COLO829 (cell line): ENCODE data around the gene TRIM46.
"Not testable (repeated sequence)": the region's sequence is repeated elsewhere in the genome, so short reads cannot be mapped to it uniquely, and the experiment has no call there.

Source experiments
- DNase-seq: peaks from one replicate; pipeline ENCODE4 v3.0.0; 2012; ENCODE audit warnings: low spot score

Gene TRIM46

DNA sequence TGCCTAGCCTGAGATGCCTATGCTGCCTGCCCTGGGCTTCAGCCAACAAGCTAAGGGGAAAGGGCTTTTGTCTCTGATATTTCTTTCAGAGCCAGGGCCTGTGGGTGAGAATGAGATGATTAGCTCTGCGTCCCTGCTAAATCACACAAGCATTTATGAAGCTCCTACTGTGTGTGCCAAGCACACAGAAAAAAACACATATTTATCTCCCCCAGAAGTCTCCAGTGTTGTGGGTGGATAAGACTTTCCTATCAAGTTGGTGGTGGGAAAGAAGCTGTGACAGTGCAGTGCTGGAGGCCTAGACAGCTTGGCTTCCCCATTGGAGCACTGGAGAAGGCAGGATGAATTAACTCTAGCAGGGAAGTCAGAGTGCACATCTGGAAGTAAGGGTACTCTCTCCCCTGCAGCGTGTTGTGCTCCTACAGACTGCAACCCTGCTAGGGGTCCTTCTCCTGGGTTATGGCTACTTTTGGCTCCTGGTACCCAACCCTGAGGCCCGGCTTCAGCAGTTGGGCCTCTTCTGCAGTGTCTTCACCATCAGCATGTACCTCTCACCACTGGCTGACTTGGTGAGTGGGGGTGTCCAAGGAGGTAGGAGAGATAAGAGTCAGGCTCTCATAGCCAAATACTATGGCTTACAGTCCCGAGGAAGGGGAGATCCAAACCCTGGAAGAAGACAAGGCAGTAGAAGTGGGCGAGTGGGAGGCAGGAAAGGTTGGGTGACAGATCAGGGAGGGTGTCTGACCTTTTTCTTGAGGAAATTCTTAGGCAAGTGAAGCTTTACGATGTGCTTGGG lies 36.3 kb upstream of the TRIM46 start:
- DNase-seq = no peak

DNA sequence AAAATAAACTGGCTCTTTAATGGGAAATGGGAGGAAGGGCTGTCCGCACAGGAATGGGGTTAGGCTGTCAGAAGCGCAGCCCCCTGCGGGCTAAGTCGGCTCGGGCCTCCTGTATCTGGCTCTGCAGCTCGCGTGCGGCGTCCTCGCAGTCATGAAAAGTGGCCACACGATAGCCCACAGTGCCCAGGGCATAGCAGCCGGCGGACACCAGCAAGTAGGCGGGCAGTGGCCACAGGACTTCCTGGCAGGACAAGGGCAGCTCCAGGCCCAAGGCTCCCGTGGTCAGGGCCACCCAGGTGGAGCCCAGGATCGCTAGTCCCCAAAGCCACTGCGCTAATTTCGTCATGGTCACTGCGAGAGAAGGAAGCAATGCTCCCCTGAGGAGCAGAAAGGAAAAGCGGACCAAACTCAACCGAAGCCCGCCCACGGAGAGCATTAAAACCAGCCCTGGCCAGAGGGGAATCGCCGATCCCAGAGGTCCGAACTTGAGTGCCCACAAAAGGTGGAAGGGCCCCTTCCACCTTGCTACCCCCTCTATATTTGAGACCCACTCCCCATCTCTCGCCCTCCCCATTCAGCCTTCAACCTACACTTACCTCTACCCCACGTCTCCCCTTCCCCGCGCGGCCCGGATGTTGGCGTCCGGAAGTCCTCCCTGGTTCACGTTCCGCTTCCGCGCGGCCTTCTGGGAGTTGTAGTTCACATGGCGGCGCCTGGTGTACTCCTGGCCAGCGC lies 33.6 kb upstream of the TRIM46 start, which contains the start of gene DPM3:
Gene DPM3 (minus strand): TSS at position 637 of the 735 bp plus-strand sequence. CDS start 291 bp downstream, at position 346.
- peak; percentile 76 for DNase-seq

DNA sequence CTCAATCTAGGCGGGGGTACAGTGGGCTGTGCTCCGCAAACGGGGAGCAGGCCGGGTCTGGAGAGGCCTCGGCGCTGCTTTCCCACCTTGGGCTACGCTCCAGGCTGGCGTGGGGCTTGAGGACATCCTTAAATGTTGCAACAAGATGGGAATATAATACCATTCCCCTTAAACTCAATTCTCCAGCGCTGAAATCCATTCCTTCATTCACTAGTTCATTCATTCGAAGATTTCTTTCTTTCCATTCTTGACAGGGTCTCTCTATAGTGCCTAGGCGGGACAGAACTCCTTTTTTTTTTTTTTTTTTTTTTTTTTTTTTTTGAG lies 33.1 kb upstream of the TRIM46 start:
- DNase-seq = no peak

DNA sequence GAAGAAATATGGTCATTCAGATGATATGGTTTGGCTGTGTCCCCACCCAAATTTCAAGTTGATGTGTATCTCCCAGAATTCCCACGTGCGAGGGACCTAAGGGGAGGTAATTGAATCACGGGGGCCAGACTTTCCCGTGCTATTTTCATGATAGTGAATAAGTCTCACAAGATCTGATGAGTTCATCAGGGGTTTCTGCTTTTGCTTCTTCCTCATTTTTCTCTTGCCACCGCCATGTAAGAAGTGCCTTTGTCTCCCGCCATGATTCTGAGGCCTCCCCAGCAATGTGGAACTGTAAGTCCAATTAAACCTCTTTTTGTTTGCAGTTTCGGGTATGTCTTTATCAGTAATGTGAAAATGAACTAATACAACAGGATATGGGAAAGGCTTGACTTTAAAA lies 31.9 kb upstream of the TRIM46 start:
- no peak for DNase-seq

DNA sequence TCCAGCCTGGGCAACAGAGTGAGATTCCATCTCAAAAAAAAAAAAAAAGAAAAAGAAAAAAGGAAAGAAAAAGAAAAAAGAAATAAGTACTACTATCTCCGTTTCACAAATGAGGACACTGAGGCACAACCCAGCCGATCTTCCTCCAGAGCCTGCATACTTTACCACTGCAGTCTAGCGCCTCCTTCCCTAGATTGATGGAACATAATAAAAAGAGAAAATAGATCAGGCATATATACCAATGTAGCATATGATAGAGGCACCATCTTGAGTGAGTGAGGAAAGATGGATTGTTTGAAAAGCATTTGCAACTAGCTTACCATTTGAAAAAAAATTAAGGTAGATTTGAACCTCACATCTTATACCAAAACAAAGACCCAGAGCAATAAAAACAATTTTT lies 28.2 kb upstream of the TRIM46 start:
- DNase-seq = no peak

DNA sequence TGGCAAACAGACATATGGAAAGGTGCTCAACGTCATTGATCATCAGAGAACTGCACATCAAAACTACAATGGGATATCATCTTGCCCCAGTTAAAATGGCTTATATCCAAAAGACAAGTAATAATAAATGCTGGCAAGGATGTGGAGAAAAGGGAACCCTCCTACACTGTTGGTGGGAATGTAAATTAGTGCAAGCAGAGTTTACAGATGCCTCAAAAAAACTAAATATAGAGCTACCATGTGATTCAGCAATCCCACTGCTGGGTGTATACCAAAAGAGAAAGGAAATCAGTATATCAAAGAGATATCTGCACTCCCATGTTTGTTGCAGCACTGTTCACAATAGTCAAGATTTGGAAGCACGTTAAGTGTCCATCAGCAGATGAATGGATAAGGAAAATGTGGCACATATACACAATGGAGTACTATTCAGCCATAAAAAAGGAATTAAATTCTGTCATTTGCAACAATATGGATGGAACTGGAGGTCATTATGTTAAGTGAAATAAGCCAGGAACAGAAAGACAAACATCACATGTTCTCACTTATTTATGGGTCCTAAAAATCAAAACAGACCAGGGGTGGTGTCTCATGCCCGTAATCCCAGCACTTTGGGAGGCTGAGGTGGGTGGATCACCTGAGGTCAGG lies 17.5 kb upstream of the TRIM46 start:
- DNase-seq = not testable (repeated sequence)

DNA sequence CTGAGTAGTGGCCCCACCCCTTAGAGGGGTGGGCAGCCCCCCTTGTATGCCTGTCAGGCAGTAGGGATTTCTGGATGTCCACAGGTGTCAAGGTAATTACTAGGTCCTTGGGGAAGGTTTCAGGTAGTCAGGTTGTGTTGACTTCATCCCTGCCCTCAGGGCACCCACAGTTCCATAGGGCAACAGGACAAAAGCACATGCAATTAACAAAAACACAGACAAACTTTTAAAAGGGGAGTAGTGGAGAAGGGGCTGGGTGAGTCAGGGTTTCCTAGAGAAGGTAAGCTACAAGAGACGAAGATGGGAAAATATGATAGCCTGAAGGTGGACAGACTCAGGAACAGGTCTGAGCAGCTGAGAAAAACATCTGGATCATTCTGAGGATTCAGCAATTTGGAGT lies 14.7 kb upstream of the TRIM46 start:
- DNase-seq = no peak

DNA sequence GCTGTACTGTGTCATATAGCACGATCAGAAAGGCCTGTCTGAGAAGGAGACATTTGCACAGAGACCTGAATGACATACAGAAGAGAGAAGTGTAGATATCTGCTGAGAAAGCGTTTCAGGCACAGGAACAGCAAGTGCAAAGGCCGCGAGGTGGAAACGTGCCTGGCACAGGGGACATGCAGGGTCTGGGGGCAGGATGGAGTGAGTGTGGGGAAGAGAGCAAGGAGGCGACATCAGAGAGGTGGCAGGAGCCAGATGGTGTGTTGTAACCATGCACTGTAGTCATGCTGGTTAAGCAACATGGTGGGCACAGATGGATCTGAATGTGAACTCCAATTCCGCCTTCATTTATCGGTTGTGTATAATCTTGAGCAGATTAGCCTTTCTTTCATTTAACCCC lies 13.5 kb upstream of the TRIM46 start:
- no peak for DNase-seq

DNA sequence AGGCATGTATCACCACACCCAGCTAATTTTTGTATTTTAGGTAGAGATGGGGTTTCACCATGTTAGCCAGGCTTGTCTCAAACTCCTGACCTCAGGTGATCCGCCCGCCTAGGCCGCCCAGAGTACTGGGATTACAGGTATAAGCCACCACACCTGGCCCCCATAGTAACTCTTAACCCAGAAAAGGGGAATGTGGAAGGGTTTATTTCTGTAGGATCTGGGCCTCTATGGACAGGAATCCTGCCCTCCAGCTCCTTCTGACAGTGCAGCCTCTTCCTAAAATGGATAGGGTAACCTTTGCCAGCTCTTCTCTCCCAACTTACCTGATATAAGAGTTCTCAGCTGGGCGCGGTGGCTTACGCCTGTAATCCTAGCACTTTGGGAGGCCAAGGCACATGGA lies 11.0 kb upstream of the TRIM46 start:
- DNase-seq = not testable (repeated sequence)

DNA sequence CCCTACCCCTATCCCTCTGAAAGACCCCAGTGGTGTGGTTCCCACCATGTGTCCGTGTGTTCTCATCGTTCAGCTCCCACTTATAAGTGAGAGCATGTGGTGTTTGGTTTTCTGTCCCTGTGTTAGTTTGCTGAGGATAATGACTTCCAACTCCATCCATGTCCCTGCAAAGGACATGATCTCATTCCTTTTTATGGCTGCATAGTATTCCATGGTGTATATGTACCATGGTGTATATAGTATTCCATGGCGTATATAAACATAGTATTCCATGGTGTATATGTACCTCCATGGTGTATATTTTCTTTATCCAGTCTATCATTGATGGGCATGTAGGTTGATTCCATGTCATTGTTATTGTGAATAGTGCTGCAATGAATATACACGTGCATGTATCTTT lies 9.9 kb upstream of the TRIM46 start:
- DNase-seq = not testable (repeated sequence)

DNA sequence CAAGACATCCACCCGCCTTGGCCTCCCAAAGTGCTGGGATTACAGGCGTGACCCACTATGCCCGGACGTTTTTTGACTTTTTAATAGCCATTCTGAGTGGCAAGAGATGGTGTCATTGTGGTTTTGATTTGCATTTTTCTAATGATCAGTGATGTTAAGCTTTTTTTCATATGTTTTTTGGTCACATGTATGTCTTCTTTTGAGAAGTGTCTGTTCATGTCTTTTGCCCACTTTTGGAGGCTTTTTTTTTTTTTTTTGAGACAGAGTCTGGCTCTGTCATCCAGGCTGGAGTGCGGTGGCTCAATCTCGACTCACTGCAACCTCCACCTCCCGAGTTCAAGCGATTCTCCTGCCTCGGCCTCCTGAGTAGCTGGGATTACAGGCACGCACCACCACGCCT lies 9.0 kb upstream of the TRIM46 start:
- not testable (repeated sequence) for DNase-seq

DNA sequence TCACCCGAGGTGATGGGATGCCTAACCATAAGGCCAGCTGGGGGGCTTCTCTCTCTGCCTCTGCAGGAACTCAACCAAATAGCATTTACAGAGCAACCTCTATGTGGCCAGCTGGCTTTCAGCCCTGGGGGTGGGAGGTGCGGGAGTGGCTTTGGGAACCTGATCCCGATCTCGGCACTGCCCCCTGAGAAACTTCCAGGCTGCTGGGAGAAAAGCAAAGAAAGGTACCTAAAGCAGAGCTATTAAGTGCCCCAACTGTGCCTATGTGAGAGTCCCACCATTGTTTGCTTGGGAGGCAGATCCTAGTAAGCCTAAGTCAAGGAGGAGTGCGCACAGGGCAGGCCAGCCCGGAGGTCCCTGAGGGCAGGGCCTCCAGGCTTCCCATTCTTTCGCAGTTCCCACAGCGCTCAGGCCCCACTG lies 7.6 kb upstream of the TRIM46 start:
- no peak for DNase-seq

DNA sequence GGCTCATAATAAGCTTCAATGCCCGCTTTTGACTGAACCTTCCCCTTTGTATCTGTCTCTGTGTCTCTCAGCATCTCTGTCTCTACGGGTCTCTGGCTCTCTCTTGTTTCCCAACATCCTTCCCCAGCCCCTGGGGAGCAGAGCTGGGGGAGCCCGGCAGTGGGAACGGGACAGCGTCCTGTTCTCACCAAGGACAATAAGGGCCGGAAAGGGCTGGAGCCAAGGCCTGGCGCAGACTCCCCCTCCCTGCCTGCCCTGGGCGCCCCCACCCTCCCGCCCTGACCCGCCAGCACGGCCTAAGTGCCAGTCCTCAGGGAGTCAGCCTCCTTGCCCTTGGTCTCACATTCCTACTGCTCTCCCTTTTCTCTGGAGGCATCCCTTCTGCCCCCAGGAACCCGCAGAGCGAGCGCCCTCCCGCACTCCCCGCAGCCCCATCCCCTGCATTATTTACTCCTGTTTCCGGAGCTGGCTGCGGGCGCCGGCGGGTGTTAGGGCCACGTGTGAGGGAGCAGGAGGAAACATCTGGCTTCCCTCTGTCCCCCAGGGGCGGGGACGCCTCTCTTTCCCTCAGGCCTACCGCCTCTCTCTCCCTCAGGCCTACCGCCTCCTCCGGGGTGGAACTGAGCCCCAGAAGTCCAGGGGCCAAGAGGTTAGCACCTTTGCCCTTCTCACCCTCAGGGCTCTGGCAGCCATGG lies 7.0 kb upstream of the TRIM46 start:
- no peak for DNase-seq

DNA sequence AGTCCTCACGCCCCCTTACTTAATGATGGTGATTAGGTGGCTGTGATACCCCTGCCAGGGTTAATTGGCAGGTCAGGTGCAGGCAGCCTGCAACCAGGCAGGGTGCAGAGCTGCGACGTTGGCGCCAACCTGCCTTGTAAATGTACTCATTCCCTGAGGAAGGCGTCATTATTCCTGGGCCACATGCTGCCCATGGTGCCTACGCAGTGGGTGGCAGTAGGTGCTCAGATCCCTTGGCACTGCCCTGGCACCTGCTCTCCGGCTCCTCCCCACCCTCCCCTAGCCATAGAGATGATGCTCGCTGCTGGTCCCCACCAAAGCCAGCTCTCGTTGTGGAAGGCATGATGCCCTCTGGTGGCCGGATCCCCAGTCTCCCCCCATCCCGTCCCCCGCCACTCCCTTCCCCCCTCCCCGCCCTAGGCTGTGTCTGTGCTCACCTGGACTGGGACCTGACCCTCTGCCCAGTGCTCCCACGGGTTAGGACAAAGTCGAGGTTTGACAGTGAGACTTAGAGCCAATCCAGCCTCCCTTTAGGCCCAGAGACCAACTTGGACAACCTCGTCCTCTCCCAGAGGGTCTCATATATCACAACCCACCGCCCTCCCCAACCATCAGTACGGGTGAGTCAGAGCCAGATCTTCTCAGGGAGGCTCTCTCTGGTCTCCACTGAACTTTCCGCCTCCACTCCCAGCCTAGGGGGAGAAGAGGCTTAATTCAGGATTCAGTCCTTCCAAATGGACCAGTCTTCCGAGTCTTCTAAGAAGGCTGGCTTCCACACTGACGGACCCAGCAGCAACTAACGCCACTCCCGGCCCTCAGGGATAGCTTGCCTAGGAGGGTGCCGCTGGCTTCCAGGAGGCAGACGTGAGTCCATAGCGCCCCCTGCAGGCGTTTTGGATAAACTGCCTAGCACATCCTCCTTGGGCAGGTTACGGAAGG lies 6.2 kb upstream of the TRIM46 start:
- DNase-seq = peak; percentile 82

DNA sequence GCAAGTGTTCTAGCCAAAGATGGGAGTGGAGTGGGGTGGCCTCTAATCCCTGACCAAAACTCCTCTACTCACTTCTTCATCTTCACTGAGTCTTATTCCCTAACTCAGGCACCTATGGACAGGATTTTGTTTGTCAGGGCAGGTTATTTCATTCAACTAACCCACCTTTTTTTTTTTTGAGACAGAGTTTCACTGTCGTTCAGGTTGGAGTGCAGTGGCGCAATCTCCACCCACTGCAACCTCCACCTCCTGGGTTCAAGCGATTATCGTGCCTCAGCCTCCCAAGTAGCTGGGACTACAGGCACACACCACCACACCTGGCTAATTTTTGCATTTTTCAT lies 5.6 kb upstream of the TRIM46 start:
- DNase-seq = not testable (repeated sequence)

DNA sequence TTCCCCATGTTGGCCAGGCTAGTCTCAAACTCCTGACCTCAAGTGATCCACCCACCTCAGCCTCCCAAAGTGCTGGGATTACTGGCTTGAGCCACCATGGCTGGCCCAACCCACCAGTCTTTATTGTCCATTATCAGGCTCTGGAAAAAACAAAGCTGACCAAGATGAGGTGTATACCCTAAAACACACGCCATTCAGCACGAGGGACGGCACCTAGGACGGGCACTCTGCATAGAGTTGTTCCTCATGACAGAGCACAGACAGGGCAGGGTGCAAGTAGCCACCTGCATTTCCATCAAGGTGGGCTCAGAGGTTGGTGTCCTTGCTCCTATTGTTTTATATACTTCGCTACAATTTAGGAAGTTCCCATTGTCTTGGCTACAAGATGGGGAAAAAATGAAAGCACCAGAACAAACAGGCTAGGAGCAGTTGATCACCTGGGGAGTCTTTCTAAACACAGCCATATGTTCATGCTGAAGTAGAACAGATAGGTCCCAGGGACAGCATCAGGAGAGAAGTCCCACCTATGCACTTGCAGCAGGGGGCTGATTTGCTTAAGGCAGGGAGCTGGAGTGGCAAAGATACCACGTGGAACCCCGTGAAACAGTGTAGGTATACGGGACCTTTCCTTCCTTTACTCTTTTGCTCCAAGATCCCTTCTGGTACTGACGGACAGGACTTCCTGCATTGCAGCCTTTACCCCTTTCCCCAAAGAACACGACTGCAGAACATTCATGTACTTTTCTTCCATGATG lies 5.0 kb upstream of the TRIM46 start:
- DNase-seq = no peak

DNA sequence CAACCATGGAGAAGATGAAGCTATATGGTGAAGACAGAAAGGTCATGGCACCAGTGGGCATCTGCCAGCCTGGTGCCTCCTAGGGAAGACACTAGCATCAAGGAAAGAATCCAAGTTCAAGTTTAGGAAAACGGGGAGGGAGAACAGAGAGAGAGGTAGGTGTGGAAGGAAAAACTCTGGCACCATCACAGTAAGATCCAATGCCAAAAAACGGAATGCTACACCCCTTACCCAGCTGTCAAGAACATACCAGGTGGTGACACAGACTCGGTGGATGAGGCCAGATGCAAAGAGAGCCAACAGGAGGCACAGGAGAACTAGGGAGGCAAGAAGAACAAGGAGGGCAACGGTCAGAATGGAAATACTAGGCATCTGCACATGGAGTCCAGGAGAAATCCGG lies 4.1 kb upstream of the TRIM46 start:
- DNase-seq = no peak

DNA sequence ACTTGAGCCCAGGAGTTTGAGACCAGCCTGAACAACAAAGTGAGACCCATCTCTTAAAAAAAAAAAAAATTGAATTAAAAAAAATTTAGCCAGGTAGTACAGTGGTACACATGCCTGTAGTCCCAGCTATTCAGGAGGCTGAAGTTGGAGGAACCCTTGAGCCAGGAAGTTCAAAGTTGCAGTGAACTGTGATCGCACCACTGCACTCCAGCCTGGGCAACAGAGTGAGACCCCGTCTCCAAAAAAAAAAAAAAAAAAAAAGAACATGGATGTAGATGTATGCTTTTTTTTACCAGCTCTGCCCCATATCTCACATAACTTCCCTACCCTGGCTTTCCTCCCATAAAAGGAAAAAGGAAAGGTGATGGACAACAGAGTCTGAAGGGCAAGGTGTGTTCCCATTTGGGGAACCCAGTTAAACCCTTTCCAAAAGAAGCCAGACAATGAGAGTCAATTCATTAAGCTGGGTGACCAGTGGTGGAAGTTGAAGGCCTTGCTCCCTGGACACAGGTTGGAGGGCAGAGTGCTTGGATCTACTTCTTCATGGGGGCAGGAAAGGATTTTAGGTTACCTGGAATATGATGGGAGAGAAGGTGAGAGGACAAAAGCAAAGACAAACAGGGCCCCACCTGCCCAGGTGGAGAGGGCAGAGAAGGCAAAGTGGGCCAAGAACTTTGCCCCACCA lies 3.4 kb upstream of the TRIM46 start:
- no peak for DNase-seq

DNA sequence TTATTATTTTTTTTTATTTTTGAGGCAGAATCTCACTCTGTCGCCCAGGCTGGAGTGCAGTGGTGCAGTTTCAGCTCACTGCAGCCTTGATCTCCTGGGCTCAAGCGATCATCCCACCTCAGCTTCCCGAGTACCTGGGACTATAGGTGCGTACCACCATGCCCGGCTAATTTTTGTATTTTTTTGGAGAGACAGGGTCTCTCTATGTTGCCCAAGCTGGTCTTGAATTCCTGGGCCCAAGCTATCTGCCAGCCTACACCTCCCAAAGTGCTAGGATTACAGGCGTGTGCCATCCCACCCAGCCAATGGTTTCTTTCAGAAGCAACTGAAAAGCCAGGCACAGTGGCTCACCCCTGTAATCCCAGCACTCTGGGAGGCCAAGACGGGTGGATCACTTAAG lies 2.8 kb upstream of the TRIM46 start:
- no peak for DNase-seq
